GM12878 (cell line): ENCODE measurements around the gene UBE2M. TPM values are rescaled to one million over a fixed set of nuclear protein-coding genes. Genes with fewer than 3 reads are reported as not detected.

Experiments used
- ATAC-seq: fragments of 200-7000 bp; cut with Tn5 transposase; 3 replicates; pipeline ENCODE4 v1.9.1; 2020; ENCODE audit warnings: mild to moderate bottlenecking, moderate library complexity
- BruUV-seq: library from RNA; stranded (reverse); fragments of 400-500 nt; replicated peaks from 2 replicates; lab custom pipeline; 2021; lab: Mats Ljungman, UMichigan
- CTCF ChIA-PET: fragments of 300-600 bp; sonication (Branson Sonifier 250); formaldehyde crosslinking; extraction: SDS; loops from one replicate; lab custom pipeline; 2021; ENCODE audit warnings: inconsistent platforms; lab: Yijun Ruan, JAX
- POLR2A ChIA-PET: fragments of 350-600 bp; formaldehyde crosslinking; extraction: SDS; loops from one replicate; lab custom pipeline; 2021; ENCODE audit warnings: inconsistent platforms; lab: Charles Lee
- RAD21 ChIA-PET: fragments of 300-600 bp; sonication (Branson Sonifier 250); formaldehyde crosslinking; loops from one replicate; lab custom pipeline; 2023; ENCODE audit warnings: antibody characterized with exemption; ENCODE audit not compliant: unreplicated experiment; lab: Charles Lee
- SMC1A ChIA-PET: fragments of 300-600 bp; sonication (Branson Sonifier 250); formaldehyde crosslinking; loops from one replicate; lab custom pipeline; 2023; ENCODE audit not compliant: unreplicated experiment, uncharacterized antibody; lab: Charles Lee
- DNase-seq: peaks from one replicate; pipeline ENCODE4 v3.0.0-alpha.2; 2011; ENCODE audit warnings: low read depth, low spot score
- FAIRE-seq: peaks from 3 replicates; lab custom pipeline; 2011; peaks lifted over from hg19 to GRCh38; lab: Jason Lieb, UNC
- H2AFZ ChIP-seq: 2 replicates; pipeline ENCODE4 v1.6.0; 2011; ENCODE audit warnings: low read depth, low read length, control low read depth; ENCODE audit not compliant: control insufficient read depth
- H3K27ac ChIP-seq: 2 replicates; pipeline ENCODE4 v1.5.1; 2011; ENCODE audit warnings: control low read depth; ENCODE audit not compliant: control insufficient read depth, insufficient read depth
- H3K27me3 ChIP-seq, 2 experiments: replicated peaks in 1 of 2; 2 replicates each; pipeline versions ENCODE4 v1.6.0 to v1.6.1; 2011; ENCODE audit warnings: low read length in 1 of 2; ENCODE audit not compliant: control insufficient read depth in 2 of 2, insufficient read depth in 2 of 2
- H3K36me3 ChIP-seq, 2 experiments: 2 replicates each; pipeline ENCODE4 v1.5.1; 2011; ENCODE audit warnings: low read length in 1 of 2; ENCODE audit not compliant: control insufficient read depth in 2 of 2, insufficient read depth in 2 of 2
- H3K4me1 ChIP-seq: 2 replicates; pipeline ENCODE4 v1.6.1; 2011; ENCODE audit warnings: mild to moderate bottlenecking, low read length, moderate library complexity, mixed read lengths; ENCODE audit not compliant: control insufficient read depth, insufficient read depth
- H3K4me2 ChIP-seq: 2 replicates; pipeline ENCODE4 v1.6.0; 2011; ENCODE audit warnings: control low read depth; ENCODE audit not compliant: control insufficient read depth, insufficient read depth
- H3K4me3 ChIP-seq: fragments of 200-600 bp; sonication (generic); 2 replicates; pipeline ENCODE4 v1.5.1; 2016
- H3K79me2 ChIP-seq: 2 replicates; pipeline ENCODE4 v1.6.0; 2011; ENCODE audit warnings: low read length; ENCODE audit not compliant: control insufficient read depth, insufficient read depth
- H3K9ac ChIP-seq: 2 replicates; pipeline ENCODE4 v1.8.0; 2011; ENCODE audit warnings: low read length, control low read depth, mixed read lengths; ENCODE audit not compliant: control insufficient read depth, insufficient read depth
- H3K9me3 ChIP-seq: replicated peaks from 3 replicates; pipeline ENCODE4 v1.5.1; 2011; ENCODE audit warnings: mild to moderate bottlenecking, low read length; ENCODE audit not compliant: control insufficient read depth, insufficient read depth
- H4K20me1 ChIP-seq: 2 replicates; pipeline ENCODE4 v1.6.0; 2011; ENCODE audit not compliant: control insufficient read depth, insufficient read depth
- SIX5 ChIP-seq: IDR thresholded peaks from 2 replicates; pipeline ENCODE4 v1.6.1; 2011; ENCODE audit warnings: mild to moderate bottlenecking, low read depth, low read length, moderate library complexity; ENCODE audit not compliant: severe bottlenecking
- SMAD5 ChIP-seq: IDR thresholded peaks from 2 replicates; pipeline ENCODE4 v1.6.1; 2016; ENCODE audit warnings: antibody characterized with exemption, low read depth
- WGBS: methylation state at CpG from one replicate; pipeline ENCODE4 v1.1.6; 2016; ENCODE audit warnings: low lambda C conversion rate; ENCODE audit not compliant: insufficient replicate concordance, insufficient coverage; ENCODE audit errors: missing lambda C conversion rate; 5-methylcytosine and 5-hydroxymethylcytosine counted together
- in situ Hi-C: fragments of 300-500 bp; cut with MboI; formaldehyde crosslinking; loops from 9 replicates; pipeline ENCODE4 v1.14.3; 2018; ENCODE audit warnings: mixed read lengths
- intact Hi-C: fragments of 100-400 bp; cut with micrococcal nuclease; formaldehyde crosslinking; loops from one replicate; pipeline ENCODE4 v1.14.2; 2022; ENCODE audit not compliant: unreplicated experiment
- polyA plus RNA-seq, 11 experiments: library from polyadenylated mRNA; depleted of rRNA in 4 of 11; unstranded in 6 of 11; stranded (reverse) in 5 of 11; fragments of >200 nt; fragmentation: Nextera tagmentation in 4 of 11; fragmentation: Illumina TruSeq in 1 of 11; extraction: Ambion mirVana in 4 of 11; extraction: Trizol in 1 of 11; gene quantifications; 1 replicate in 1 of 11; 2 replicates in 10 of 11; pipeline versions ENCODE4 v1.2.1 to v1.2.3, GENCODE V29; 2011 to 2016; ENCODE audit warnings: inconsistent platforms in 2 of 11, missing spikeins in 2 of 11, low read depth in 1 of 11
- total RNA-seq, 4 experiments: library from RNA; depleted of rRNA in 3 of 4; stranded (reverse); fragments of >200 nt in 3 of 4; fragmentation: Illumina TruSeq in 1 of 4; extraction: Trizol in 1 of 4; gene quantifications; 2 replicates each; pipeline versions ENCODE4 v1.2.1 to v1.2.3, GENCODE V29; 2013 to 2021

The UBE2M gene
- total and polyA plus RNA-seq, 10 of the 15 experiments (the other 5 are each of a cell fraction or from before 2014, with no cell fraction given) = 1.4 to 105 (median 73.9) TPM

- Histone ChIP-seq H3K79me2 (peaks cover 30% of the 10 kb centered on the region), H3K27me3 (no peaks in the 10 kb centered on the region), H2AFZ (no peak overlapping the region), H3K4me2 (peak overlapping the region; percentile 88), H4K20me1 (no peaks in the 10 kb centered on the region), H3K4me3 (peak overlapping the region; percentile 89), H3K9me3 (no peaks in the 10 kb centered on the region)
- in situ Hi-C loops = no loop called here
- intact Hi-C loops = no loop called here
- ChIA-PET CTCF (interaction anchor here (0.6 to 2.4 kb wide), 5 partner anchors 12 to 658 kb away, joined by 3 to 14 read pairs (median 5); partner anchors contain the start of gene ZBTB45), RAD21 (interaction anchor here (1.0 to 1.6 kb wide), 5 partner anchors 15 to 40 kb away, joined by 3 to 5 read pairs (median 5); partner anchors contain the start of gene ZBTB45), POLR2A (interaction anchor here (0.5 to 4.7 kb wide), 15 partner anchors 10 to 212 kb away, joined by 3 to 46 read pairs (median 5); partner anchors contain the start of genes MZF1, TRIM28, ZBTB45 and ZNF497)
- no TSS peak for BruUV-seq
- 60% methylated on average over 8 of the region's 8 CpGs for WGBS
- no peak for FAIRE-seq
- TF ChIP-seq SMAD5 (no peak), SIX5 (no peak)
- TF ChIP-seq, all 136 proteins: peak for 0
- Histone ChIP-seq H3K4me1 (peaks cover 44% of the 10 kb centered on the region), H3K9ac (peak overlapping the region; percentile 93), H3K36me3 (peaks cover 5% of the 10 kb centered on the region in 2 experiments; a peak in 3 of 4 replicates), H3K27ac (peak overlapping the region; percentile 96)
- SMC1A ChIA-PET = interaction anchor here (0.8 to 1.9 kb wide), 4 partner anchors 11 to 40 kb away, joined by 3 to 10 read pairs (median 4); partner anchors contain the start of gene ZBTB45
- ATAC-seq = no peak
- DNase-seq = no peak
Measured at GRCh38 chr19:58560007-58560887, 1.8 kb upstream of the UBE2M start.
